Right cardiac atrium (tissue), 5 donors: ENCODE measurements around the gene PRKCH. TPM values are rescaled to one million over a fixed set of nuclear protein-coding genes. Genes with fewer than 3 reads are reported as not detected.
A peak's percentile ranks its signal among the peaks of the same experiment; 100 is the strongest.

ENCODE experiments used
- ATAC-seq, 2 donors: fragments of 200-7000 bp; cut with Tn5 transposase; one replicate each; pipeline versions ENCODE4 v1.8.0 to v1.9.1; 2020; ENCODE audit warnings: moderate library complexity in 2 of 2, mild to moderate bottlenecking in 1 of 2
- DNase-seq, 3 donors: peaks; one replicate each; pipeline ENCODE4 v3.0.0-alpha.2; 2020
- H3K27ac ChIP-seq: one replicate; pipeline ENCODE4 v1.5.1; 2013; ENCODE audit warnings: mild to moderate bottlenecking, low read length, control low read depth, moderate library complexity
- H3K27me3 ChIP-seq: one replicate; pipeline ENCODE4 v1.6.1; 2013; ENCODE audit not compliant: control insufficient read depth, insufficient read depth
- H3K4me1 ChIP-seq: one replicate; pipeline ENCODE4 v1.6.1; 2013; ENCODE audit warnings: low read length; ENCODE audit not compliant: control insufficient read depth, insufficient read depth
- H3K4me3 ChIP-seq: one replicate; pipeline ENCODE4 v1.5.1; 2013; ENCODE audit warnings: low read length, control low read depth
- H3K9me3 ChIP-seq: one replicate; pipeline ENCODE4 v1.6.1; 2013; ENCODE audit warnings: low read length; ENCODE audit not compliant: control insufficient read depth
- WGBS: extraction: QIAGEN DNeasy Blood & Tissue Kit; methylation state at CpG from one replicate; pipeline ENCODE4 v1.1.7; 2013; 5-methylcytosine and 5-hydroxymethylcytosine counted together
- intact Hi-C, 4 donors: fragments of 100-400 bp; cut with DNase I; formaldehyde crosslinking; loops; one replicate each; pipeline versions ENCODE4 v1.11.0 to v1.14.0; 2022 to 2023
- polyA plus RNA-seq: library from polyadenylated mRNA; stranded (reverse); fragments of 200-250 nt; gene quantifications from one replicate; pipeline ENCODE4 v1.2.3, GENCODE V29; 2013
- total RNA-seq, 4 donors: library from RNA; stranded (reverse); fragmentation: NEBNext Ultra II Directional; extraction: Animal tissue kit (Norgen Biotek cat#: 25700); gene quantifications; one replicate each; pipeline ENCODE4 v1.2.1, GENCODE V29; 2021
- donor health status: healthy with polysubstance abuse.
- donor health status: DM: no; HTN: yes; CAD: no.
- donor health status: DM: no; HTN: no; CAD: no.
- donor health status: DM: no; HTN: yes; CAD: no; lungs with severe emphysema.
- donor health status: DM: yes; HTN: yes; CAD: no.

The PRKCH gene
- total and polyA plus RNA-seq, 5 donors: 11.9 to 31.3 (median 26.6) TPM

GRCh38 chr14:61468063-61468825, 146.9 kb downstream of the PRKCH start:
- Histone ChIP-seq H3K27me3 (no peaks in the 10 kb centered on the region), H3K4me1 (peaks cover 29% of the 10 kb centered on the region), H3K9me3 (no peaks in the 10 kb centered on the region), H3K4me3 (no peak overlapping the region), H3K27ac (peak overlapping the region; percentile 82)
- intact Hi-C loops: loop anchor here (5.0 to 10.0 kb wide), 4 partner anchors 257 to 657 kb away; no protein-coding TSS in a partner anchor
- WGBS: 79% methylated on average over 7 of the region's 7 CpGs
- DNase-seq: no peak
- no peak for ATAC-seq

- Histone ChIP-seq H3K27ac (peak overlapping the region; percentile 99), H3K27me3 (no peaks in the 10 kb centered on the region), H3K4me3 (no peak overlapping the region), H3K9me3 (no peaks in the 10 kb centered on the region), H3K4me1 (peaks cover 29% of the 10 kb centered on the region)
- no peak for ATAC-seq
- DNase-seq: no peak
- 66% methylated on average over 6 of the region's 6 CpGs for WGBS
- intact Hi-C loops: loop anchor here (5.0 to 10.0 kb wide), 8 partner anchors 55 to 655 kb away; partner anchors contain the start of gene HIF1A (in 1 of the 4)
Observed at GRCh38 chr14:61469781-61470180, 148.4 kb downstream of the PRKCH start.

- intact Hi-C loops: loop anchor here in 3 of 4 donors (5.0 to 10.0 kb wide), 4 partner anchors 54 to 224 kb away; partner anchors contain the start of gene HIF1A (in 1 of the 3)
- ATAC-seq (peak in 1 of 2 donors; percentile 31), DNase-seq (peak in 2 of 3 donors; percentile 59 to 76)
- no peaks in the 10 kb centered on the region for H3K27me3 ChIP-seq
- WGBS: 12% methylated on average over 13 of the region's 13 CpGs
- H3K27ac ChIP-seq: peak overlapping the region; percentile 99
- no peak overlapping the region for H3K4me3 ChIP-seq
- H3K4me1 ChIP-seq: peaks cover 29% of the 10 kb centered on the region
- no peaks in the 10 kb centered on the region for H3K9me3 ChIP-seq
Observed at GRCh38 chr14:61470261-61470960, 149.0 kb downstream of the PRKCH start.

GRCh38 chr14:61470961-61471293, 149.5 kb downstream of the PRKCH start:
- H3K4me1 ChIP-seq: peaks cover 29% of the 10 kb centered on the region
- 24% methylated on average over 3 of the region's 3 CpGs for WGBS
- no peak for ATAC-seq
- H3K9me3 ChIP-seq: no peaks in the 10 kb centered on the region
- DNase-seq: no peak
- H3K4me3 ChIP-seq: no peak overlapping the region
- H3K27me3 ChIP-seq: no peaks in the 10 kb centered on the region
- H3K27ac ChIP-seq: peak overlapping the region; percentile 99
- intact Hi-C loops: loop anchor here in 3 of 4 donors (5.0 to 10.0 kb wide), 4 partner anchors 54 to 224 kb away; partner anchors contain the start of gene HIF1A (in 1 of the 3)

GRCh38 chr14:61471297-61472005, 150.1 kb downstream of the PRKCH start:
- Histone ChIP-seq H3K9me3 (no peaks in the 10 kb centered on the region), H3K27me3 (no peaks in the 10 kb centered on the region), H3K4me3 (peak overlapping the region; percentile 43), H3K27ac (peak overlapping the region; percentile 99), H3K4me1 (peaks cover 32% of the 10 kb centered on the region)
- intact Hi-C loops: loop anchor here in 3 of 4 donors (5.0 to 10.0 kb wide), 4 partner anchors 53 to 223 kb away; partner anchors contain the start of gene HIF1A (in 1 of the 3)
- no peak for DNase-seq
- WGBS: 37% methylated on average over 7 of the region's 7 CpGs
- peak in 1 of 2 donors; percentile 58 for ATAC-seq

- Histone ChIP-seq H3K27me3 (no peaks in the 10 kb centered on the region), H3K9me3 (no peaks in the 10 kb centered on the region), H3K27ac (peak overlapping the region; percentile 94), H3K4me3 (peak overlapping the region; percentile 43), H3K4me1 (peaks cover 31% of the 10 kb centered on the region)
- DNase-seq (peak in 2 of 3 donors; percentile 69 to 82), ATAC-seq (peak; percentile 46 to 56)
- intact Hi-C loops: loop anchor here in 3 of 4 donors (5.0 to 10.0 kb wide), 4 partner anchors 53 to 223 kb away; partner anchors contain the start of gene HIF1A (in 1 of the 3)
- 21% methylated on average over 8 of the region's 8 CpGs for WGBS
Observed at GRCh38 chr14:61472011-61472672, 150.8 kb downstream of the PRKCH start.

GRCh38 chr14:61472801-61473376, 151.5 kb downstream of the PRKCH start:
- no peaks in the 10 kb centered on the region for H3K9me3 ChIP-seq
- H3K4me3 ChIP-seq: no peak overlapping the region
- WGBS: 70% methylated on average over 3 of the region's 3 CpGs
- DNase-seq: no peak
- intact Hi-C loops: loop anchor here in 3 of 4 donors (5.0 to 10.0 kb wide), 4 partner anchors 52 to 222 kb away; partner anchors contain the start of gene HIF1A (in 1 of the 3)
- no peaks in the 10 kb centered on the region for H3K27me3 ChIP-seq
- H3K27ac ChIP-seq: peak overlapping the region; percentile 74
- peaks cover 30% of the 10 kb centered on the region for H3K4me1 ChIP-seq
- ATAC-seq: no peak

- Histone ChIP-seq H3K4me1 (peaks cover 34% of the 10 kb centered on the region), H3K9me3 (no peaks in the 10 kb centered on the region), H3K4me3 (no peak overlapping the region), H3K27me3 (no peaks in the 10 kb centered on the region), H3K27ac (no peak overlapping the region)
- intact Hi-C loops: loop anchor here in 3 of 4 donors (5.0 to 10.0 kb wide), 4 partner anchors 51 to 221 kb away; partner anchors contain the start of gene HIF1A (in 1 of the 3)
- DNase-seq (no peak), ATAC-seq (no peak)
- 28% methylated on average over 1 of the region's 1 CpG for WGBS
Observed at GRCh38 chr14:61474015-61474414, 152.6 kb downstream of the PRKCH start.

- 42% methylated on average over 3 of the region's 3 CpGs for WGBS
- H3K27me3 ChIP-seq: no peaks in the 10 kb centered on the region
- DNase-seq: no peak
- no peak for ATAC-seq
- peak overlapping the region; percentile 0 for H3K27ac ChIP-seq
- H3K4me1 ChIP-seq: peaks cover 34% of the 10 kb centered on the region
- no peak overlapping the region for H3K4me3 ChIP-seq
- intact Hi-C loops: loop anchor here in 3 of 4 donors (5.0 to 10.0 kb wide), 4 partner anchors 50 to 220 kb away; partner anchors contain the start of gene HIF1A (in 1 of the 3)
- no peaks in the 10 kb centered on the region for H3K9me3 ChIP-seq
Observed at GRCh38 chr14:61474701-61475100, 153.3 kb downstream of the PRKCH start.
